GM19193 (cell line): ENCODE measurements around the gene CMBL.

Experiments used
- POLR2A ChIP-seq: IDR thresholded peaks from 4 replicates; pipeline ENCODE4 v1.6.1; 2011; ENCODE audit not compliant: insufficient read depth, insufficient read length; ENCODE audit errors: extremely low read depth

CMBL gene

DNA sequence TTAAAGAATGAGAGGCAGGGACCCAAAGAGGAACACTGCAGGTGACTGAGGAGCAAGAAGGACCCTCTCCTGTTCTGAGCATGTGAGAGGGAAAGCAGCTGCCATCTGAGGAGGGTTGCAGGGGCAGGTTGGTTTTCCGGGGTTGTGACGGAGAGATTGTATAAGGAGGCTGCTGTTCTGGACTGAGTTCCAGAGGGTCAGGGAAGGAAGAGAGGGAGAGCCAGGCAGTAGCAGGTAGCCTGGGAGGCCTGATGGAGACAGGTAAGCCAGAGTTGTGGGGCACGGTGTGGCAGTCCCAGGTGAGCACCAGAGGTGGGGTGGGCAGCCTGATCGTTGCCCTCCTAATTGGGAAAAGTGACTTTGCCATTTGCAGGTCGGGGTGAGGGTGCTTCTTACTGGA lies 47.8 kb downstream of the CMBL start:
- no peak for TF ChIP-seq POLR2A

GRCh38 chr5:10257870-10258269 lies 49.8 kb downstream of the CMBL start:
- no peak for TF ChIP-seq POLR2A

DNA sequence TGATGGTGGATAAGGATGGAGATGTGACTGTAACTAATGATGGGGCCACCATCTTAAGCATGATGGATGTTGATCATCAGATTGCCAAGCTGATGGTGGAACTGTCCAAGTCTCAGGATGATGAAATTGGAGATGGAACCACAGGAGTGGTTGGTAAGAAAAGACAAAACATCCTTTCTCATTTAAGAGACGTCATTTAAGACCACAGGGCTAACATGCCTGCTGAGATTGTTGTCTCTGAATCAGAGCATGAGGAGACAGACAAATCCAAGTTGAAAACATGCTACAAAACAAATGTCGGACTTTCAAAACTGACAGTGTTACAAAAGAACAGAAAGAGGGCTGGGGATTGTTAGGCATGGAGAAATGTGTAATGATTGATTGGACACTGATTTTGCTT lies 53.0 kb downstream of the CMBL start:
- no peak for TF ChIP-seq POLR2A

- no peak for TF ChIP-seq POLR2A
These were observed 54.3 kb downstream of the CMBL start for GRCh38 chr5:10253390-10253789.

DNA sequence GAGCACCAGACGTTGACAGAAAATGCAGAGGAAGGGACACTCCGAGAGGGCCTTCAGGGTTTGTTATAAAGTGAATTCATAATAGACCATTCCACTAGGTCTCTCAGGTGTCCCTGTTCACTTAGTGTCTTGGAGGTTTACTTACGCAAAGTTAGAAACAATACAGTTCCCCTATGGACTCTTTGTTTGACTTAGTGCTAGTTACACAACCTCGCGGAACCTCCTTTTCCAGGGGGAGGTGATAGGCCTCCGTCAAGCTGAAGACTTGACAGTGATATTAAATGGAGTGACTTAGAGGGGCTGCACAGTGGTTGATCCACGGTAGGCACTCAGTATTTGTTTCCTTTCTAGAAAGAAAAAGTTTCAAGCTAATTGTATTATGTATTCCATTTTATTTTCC lies 56.3 kb downstream of the CMBL start:
- no peak for TF ChIP-seq POLR2A

DNA sequence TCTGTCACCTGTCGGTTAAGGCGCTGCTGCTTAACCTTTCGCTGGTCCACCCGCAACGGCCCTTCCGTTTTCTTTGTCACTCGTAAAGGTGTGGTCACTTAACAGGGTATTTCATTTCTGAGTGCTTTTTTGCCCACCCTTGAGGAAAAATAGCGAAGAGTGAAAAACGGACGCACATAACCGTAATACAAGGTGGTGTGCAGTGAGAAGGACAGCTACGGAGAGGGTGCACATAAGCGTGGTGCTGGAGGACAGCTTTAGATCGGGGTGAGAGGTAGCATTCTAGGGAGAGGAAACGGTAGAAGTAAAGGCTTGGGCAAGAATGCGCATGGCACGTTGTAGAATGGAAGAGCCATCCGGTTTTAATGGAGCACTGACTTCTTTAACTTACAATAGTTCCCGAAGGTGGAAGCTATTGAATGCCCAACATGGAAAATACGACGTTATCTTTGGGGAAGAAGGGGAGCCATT lies 56.9 kb downstream of the CMBL start:
- TF ChIP-seq POLR2A: no peak

- TF ChIP-seq POLR2A: peak; percentile 92
These were observed 57.5 kb downstream of the CMBL start, which contains the start of gene CCT5 for GRCh38 chr5:10249948-10250805. Gene CCT5, plus strand, starts transcription at chr5:10250280. Its CDS starts 61 bp downstream, at chr5:10250341.

DNA sequence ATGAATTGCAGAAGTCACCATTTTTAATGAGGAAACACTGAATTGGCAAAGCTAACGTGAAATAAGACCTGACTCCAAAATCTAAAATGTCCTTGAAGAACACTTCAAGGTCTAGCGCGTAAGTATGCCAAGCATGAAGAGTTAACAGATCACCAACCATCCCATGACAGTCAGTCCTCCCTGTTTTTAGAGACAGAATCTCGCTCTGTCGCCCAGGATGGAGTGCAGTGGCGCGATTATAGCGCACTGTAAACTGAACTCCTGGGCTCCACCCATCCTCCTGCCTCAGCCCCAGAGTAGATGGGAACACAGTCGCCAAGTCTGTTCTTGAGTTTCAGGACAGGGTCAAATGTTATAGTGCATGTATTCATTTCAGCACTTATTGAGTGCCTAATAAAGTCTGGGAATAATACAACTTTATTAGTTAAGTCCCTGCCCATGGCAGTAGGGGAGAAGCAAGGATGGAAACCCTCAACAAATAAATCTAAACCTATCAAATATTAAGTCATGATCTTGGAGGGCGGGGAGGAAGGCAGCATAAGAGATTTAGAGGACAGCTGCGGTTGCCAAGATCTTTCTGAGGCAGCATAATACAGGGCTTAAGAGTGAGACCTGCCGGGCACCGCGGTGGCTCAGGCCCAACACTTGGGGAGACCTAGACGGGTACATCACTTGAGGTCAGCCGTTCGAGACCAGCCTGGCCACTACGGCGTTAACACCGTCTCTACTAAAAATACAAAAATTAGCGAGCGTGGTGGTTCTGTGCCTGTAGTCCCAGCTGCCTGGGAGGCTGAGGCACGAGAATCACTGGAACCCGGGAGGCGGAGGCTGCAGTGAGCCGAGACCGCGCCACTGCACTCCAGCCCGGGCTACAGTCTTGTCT lies 59.1 kb downstream of the CMBL start:
- no peak for TF ChIP-seq POLR2A

DNA sequence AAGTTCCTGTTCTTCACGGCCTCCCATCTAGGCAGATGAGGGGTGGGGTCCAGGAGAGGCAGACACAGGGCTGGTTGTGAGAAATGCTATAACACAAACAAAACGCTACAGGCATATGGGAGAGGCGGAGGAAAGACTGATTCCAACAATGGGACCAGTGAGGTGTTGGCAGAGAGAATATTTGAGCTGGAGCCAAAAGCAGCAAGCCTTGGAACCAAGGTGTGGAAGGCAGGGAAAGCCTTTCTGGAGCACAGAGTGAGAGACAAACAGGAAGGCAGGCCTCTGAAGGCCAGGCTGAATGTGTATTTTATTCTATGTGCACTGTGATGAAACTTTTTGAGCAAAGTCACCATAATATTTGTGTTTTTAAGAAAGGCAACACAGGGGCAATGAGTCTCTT lies 60.9 kb downstream of the CMBL start:
- TF ChIP-seq POLR2A: no peak

DNA sequence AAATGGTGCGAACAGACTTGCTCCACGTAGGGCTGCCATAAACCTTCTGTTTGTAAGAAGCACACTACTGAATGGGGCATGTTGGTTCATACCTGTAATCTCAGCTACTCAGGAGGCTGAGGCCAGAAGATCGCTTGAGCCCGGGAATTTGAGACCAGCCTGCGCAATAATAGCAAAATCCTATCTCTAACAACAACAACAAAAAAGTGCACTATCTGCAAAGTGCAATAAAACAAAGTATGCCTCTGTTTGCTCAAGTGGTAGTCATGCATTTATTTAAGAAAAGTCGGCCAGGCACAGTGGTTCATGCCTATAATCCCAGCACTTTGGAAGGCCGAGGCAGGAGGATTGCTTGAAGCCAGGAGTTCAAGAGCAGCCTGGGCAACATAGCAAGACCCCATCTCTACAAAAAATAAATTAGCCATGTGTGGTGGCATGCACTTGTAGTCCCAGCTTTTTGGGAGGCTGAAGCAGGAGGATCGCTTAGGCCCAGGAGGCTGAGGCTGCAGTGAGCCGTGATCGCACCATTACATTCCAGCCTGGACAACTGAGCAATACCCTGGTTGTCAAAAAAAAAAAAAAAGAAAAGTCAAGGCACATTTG lies 63.3 kb downstream of the CMBL start:
- TF ChIP-seq POLR2A: no peak

DNA sequence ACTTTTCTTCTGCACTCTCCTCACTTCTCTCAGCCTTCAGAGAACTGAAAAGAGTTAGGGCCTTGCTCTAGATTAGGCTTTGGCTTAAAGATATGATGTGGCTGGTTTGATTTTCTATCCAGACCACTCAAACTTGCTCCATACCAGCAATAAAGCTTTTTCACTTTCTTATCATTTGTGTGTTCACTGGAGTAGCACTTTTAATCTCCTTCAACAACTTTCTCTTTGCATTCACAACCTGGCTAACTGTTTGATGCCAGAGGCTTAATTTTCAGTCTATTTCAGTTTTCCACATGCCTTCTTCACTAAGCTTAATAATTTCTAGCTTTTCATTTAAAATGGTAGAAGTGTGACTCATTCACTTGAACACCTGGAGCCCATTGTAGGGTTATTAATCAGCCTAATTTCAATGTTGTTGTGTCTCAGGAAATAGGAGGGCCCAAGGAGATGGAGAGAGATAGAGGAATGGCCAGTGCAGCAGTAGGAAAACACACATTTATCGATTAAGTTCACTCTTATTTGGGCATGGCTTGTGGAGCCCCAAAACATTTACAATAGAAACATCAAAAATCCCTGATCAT lies 64.0 kb downstream of the CMBL start:
- TF ChIP-seq POLR2A: no peak

DNA sequence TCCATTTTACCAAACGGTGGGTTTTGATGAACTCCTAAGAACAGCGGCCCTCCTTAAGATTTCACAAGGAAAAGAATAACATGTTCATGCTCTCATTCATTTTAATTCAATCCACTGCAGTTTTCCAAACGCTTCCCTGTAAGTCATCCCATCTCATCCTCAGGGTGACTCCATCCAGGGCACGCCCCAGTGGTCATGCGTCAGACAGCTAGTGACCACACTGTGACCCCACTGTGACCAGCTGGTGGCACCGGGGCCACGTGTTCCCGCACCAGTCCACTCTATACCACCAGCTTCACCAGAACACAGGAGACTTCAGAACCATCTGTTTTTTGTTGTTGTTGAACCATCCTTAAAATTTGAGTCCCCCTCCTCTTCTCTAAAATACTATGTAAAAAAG lies 72.4 kb downstream of the CMBL start:
- no peak for TF ChIP-seq POLR2A

DNA sequence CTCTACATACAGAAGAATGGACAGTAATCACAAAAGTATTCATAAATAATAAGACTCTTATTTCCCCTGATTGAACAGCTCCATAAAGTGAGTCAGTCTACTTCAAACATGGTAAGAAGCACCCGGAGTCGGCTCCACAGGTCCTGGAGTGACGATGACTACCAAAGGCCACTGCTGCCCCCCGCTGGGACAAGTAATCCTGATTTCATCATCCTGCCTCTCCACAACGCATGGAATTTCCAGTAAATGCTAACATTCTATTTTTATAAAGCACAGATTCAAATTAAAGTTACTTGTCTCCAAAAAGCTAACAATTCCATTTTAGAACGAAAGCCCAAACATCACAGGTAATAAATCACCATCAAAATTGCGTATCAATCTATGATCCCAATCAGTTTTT lies 74.2 kb downstream of the CMBL start:
- TF ChIP-seq POLR2A: no peak

GRCh38 chr5:10233011-10233410 lies 74.7 kb downstream of the CMBL start:
- TF ChIP-seq POLR2A: no peak

DNA sequence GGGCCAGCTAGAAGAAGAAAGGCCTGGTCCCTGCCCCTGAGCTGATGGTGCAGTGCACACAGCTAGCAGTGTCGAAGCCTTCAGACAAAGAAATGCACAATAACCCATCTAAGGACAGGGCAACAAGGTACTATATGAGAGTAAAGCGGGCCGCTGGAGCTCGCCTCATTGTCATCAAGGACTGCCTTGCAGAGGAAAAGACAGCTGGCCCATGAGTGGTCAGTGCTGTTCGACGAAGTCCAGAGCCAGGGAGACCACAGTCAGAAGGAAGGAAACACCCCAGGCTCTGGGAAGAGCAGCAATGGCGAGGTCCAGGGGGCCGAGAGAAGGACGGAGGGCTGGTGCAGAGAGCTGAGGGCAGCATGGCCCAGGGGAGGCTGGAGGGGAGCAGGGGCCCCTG lies 75.3 kb downstream of the CMBL start:
- no peak for TF ChIP-seq POLR2A
